Activated naive CD4-positive, alpha-beta T cell treated with anti-CD3 and anti-CD28 coated beads, Interleukin-2, amount 50 U/mL, for 72 hours (primary cell): ENCODE measurements around the gene TK1. TPM values are rescaled to one million over a fixed set of nuclear protein-coding genes. Genes with fewer than 3 reads are reported as not detected.
A peak's percentile ranks its signal among the peaks of the same experiment; 100 is the strongest.

Experiments
- ATAC-seq, 2 donors: fragments of 150-1000 bp; cut with Tn5 transposase; 2 replicates each; pipeline ENCODE4 v1.10.0; 2021; ENCODE audit warnings: mild to moderate bottlenecking in 2 of 2, moderate library complexity in 2 of 2
- DNase-seq, 2 donors: peaks; one replicate each; pipeline ENCODE4 v3.0.0; 2021 to 2022; ENCODE audit warnings: low spot score in 2 of 2
- H3K27ac Mint-ChIP-seq, 2 donors: one replicate each; pipeline ENCODE4 v1.8.0; 2022; ENCODE audit warnings: mild to moderate bottlenecking in 2 of 2, mixed read lengths in 2 of 2
- H3K36me3 Mint-ChIP-seq, 2 donors: one replicate each; pipeline ENCODE4 v1.8.0; 2022; ENCODE audit warnings: mixed read lengths in 2 of 2
- H3K9me3 Mint-ChIP-seq, 2 donors: one replicate each; pipeline ENCODE4 v1.8.0; 2022; ENCODE audit warnings: mixed read lengths in 2 of 2
- total RNA-seq, 2 donors: library from RNA; stranded (reverse); gene quantifications; one replicate each; pipeline ENCODE4 v1.2.3, GENCODE V29; 2022

The TK1 gene
- total RNA-seq, 2 donors from 2014 or later, result 129 to 234 TPM

- peak overlapping the region in 1 of 2 donors; percentile 74 for H3K27ac Mint-ChIP-seq
- peaks cover 37 to 38% of the 10 kb centered on the region in 2 donors for H3K36me3 Mint-ChIP-seq
- DNase-seq (no peak), ATAC-seq (no peak)
- no peaks in the 10 kb centered on the region for H3K9me3 Mint-ChIP-seq
These were observed 50.9 kb downstream of the TK1 start for GRCh38 chr17:78135858-78136500.

DNA sequence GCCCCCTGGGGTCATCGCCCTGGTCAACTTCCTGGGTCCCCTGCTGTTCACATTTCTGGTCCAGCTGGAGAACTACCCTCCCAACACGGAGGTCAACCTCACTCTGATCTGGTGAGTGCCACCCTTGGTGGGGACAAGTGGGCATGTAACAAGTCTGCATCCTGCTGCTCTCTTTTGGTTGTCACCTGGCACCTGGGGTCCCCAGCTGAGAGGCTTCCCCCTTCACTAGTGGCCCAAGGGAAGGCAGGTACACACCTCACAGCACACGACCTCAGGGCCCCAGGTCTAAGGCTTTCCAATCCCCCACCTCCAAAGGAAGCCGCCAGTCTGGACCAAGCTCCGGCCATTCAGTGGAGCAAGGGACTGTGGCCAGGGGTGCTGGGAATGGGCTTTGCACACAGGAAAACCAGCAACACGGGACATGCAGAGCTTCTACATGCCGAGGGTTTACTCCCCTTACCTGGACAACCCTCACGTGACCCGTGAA lies 51.9 kb downstream of the TK1 start:
- Mint-ChIP-seq H3K36me3 (peaks cover 37 to 43% of the 10 kb centered on the region in 2 donors), H3K27ac (no peak overlapping the region), H3K9me3 (no peaks in the 10 kb centered on the region)
- DNase-seq, result no peak
- no peak for ATAC-seq

GRCh38 chr17:78133971-78134898 lies 52.6 kb downstream of the TK1 start:
- peak in 1 of 2 donors; percentile 78 for DNase-seq
- H3K27ac Mint-ChIP-seq, result no peak overlapping the region
- H3K9me3 Mint-ChIP-seq, result no peaks in the 10 kb centered on the region
- peaks cover 36 to 43% of the 10 kb centered on the region in 2 donors for H3K36me3 Mint-ChIP-seq
- ATAC-seq, result peak; percentile 9 to 39

DNA sequence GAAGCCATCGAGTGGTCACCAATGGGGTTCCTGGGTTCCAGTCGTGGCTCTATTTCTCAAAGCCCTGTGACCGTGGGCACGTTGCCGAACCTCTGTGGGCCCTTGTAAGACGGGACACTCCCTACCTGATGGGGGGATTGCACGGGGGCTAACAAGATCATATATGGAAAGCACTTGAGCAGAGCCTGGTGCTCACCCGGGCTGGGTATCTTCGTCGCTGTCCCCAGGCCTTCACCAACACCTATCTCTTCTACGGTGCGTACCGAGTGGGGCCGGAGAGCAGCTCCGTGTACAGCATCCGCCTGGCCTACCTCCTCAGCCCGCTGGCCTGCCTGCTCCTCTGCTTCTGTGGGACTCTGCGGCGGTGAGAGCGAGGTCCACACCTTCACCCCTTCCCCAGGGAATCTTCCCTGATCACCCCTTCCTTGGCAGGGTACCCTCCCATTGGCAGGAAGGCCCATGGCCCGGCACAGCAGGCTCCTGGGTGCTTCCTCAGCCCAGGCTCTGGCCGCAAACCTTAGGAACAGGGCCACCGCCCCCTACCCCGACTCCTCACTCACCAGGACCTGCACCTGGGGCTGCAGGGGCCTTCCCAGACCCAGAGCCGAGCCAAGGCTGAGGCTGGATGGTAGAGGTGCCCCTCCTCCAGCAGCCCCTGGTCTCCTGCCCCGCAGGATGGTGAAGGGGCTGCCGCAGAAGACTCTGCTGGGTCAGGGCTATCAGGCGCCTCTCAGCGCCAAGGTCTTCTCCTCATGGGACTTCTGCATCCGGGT lies 53.5 kb downstream of the TK1 start:
- Mint-ChIP-seq H3K9me3 (no peaks in the 10 kb centered on the region), H3K36me3 (peaks cover 36 to 43% of the 10 kb centered on the region in 2 donors), H3K27ac (no peak overlapping the region)
- no peak for ATAC-seq
- DNase-seq, result no peak

DNA sequence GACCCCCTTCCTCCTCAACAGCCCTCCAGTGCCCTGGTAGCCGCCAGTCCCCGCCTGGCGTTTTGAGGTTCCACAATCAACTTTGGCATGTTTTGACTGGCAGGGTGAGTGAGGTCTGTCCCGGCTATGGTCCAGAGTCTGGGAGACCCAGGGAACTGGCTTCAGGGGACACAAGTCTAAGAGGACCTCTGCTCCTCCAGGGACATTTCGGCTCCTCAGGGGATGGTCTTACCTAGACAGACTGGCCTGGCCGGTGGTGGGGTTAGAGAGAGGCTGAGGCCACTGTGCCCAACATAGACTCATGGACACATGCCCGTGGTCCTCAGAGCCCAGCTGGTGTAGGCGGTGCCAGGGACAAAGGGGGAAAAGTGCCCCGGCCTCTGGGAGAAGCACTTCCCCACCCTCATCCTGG lies 54.1 kb downstream of the TK1 start:
- Mint-ChIP-seq H3K36me3 (peaks cover 36 to 45% of the 10 kb centered on the region in 2 donors), H3K9me3 (no peaks in the 10 kb centered on the region), H3K27ac (peak overlapping the region; percentile 73 to 74)
- DNase-seq, result peak in 1 of 2 donors; percentile 34
- ATAC-seq, result no peak

DNA sequence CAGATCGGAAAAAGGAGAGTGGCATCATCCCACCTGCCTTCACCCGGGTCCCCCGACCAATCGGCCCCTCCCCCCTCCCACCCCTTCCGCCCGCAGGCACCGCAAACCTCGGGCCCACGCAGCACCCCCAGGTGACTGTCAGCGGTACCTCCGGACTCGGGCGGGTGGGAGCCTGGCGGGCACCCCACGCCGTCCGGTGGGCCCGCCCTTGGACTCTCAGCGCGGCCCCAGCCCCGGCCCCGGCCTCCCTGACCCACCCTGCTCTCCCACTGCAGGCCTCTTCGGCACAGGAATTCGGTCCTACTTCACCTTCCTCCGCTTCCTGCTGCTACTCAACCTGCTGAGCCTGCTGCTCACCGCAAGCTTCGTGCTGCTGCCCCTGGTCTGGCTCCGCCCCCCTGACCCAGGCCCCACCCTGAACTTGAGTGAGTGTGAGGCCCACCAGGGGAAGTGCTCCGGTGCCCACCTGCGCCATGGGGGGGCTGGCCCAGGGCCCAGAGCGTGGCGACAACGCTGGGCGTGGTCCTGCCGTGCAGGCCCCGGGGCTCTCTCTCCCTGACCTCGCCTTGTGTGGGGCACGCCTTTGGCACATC lies 54.7 kb downstream of the TK1 start:
- ATAC-seq (peak; percentile 5 to 6), DNase-seq (peak in 1 of 2 donors; percentile 80)
- peak overlapping the region; percentile 73 to 74 for H3K27ac Mint-ChIP-seq
- peaks cover 30 to 46% of the 10 kb centered on the region in 2 donors for H3K36me3 Mint-ChIP-seq
- no peaks in the 10 kb centered on the region for H3K9me3 Mint-ChIP-seq

- DNase-seq (peak in 1 of 2 donors; percentile 58), ATAC-seq (peak; percentile 16 to 18)
- Mint-ChIP-seq H3K36me3 (peaks cover 30 to 40% of the 10 kb centered on the region in 2 donors), H3K9me3 (no peaks in the 10 kb centered on the region), H3K27ac (peak overlapping the region; percentile 95)
These were observed 55.4 kb downstream of the TK1 start for GRCh38 chr17:78131172-78132083.

- H3K9me3 Mint-ChIP-seq, result no peaks in the 10 kb centered on the region
- ATAC-seq (peak; percentile 48 to 49), DNase-seq (peak; percentile 72 to 77)
- peaks cover 23 to 31% of the 10 kb centered on the region in 2 donors for H3K36me3 Mint-ChIP-seq
- peak within 1 kb of the TSS; percentile 95 for H3K27ac Mint-ChIP-seq
These were observed 56.3 kb downstream of the TK1 start, which contains the start of gene TMC8 for GRCh38 chr17:78130437-78131101. Gene TMC8 (plus strand): TSS chr17:78130771. CDS start chr17:78131589, 818 bp downstream.

GRCh38 chr17:78130090-78130436 lies 56.8 kb downstream of the TK1 start:
- DNase-seq (no peak), ATAC-seq (no peak)
- Mint-ChIP-seq H3K27ac (peak overlapping the region; percentile 40 to 95), H3K9me3 (no peaks in the 10 kb centered on the region), H3K36me3 (peaks cover 21 to 27% of the 10 kb centered on the region in 2 donors)

DNA sequence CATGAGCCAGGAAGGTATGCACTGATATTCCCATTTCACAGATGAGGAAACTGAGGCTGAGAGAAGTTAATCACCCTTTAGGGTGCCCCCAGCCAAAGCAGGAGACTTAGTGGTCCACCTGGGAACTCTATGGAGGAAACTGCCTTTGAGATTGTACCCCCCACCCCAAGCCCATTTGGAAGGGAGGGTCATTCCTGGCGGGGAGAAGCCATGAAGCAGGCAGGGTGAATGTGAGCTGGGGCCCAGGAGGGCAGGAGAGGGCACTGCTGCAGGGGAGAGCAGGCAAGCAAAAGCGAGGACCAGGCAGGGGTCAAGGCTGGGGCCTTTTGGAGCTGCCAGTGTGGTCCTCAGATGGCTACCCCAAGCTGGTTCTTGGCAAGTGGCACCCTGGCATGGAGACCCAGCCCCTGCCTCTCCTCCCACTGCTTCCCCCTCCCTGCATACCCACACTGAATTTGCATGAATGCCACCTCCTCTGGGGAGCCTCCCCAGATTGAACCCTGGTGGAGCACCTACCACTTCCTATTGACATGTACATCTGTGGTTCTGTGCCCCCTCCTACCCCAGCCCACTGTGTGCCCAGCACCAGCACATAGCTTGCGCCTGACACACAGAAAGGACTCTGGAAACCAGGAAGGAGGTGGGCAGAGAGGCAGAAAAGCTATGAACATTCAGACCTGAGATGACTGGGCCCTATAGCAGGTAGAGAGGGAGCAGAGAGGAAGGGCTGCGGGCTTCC lies 57.3 kb downstream of the TK1 start:
- no peaks in the 10 kb centered on the region for H3K9me3 Mint-ChIP-seq

GRCh38 chr17:78128551-78129350 lies 58.1 kb downstream of the TK1 start, which contains the start of gene TMC6:
Gene TMC6 (minus strand): TSS chr17:78128755. CDS start chr17:78126832, 1,923 bp downstream.
- H3K27ac Mint-ChIP-seq, result peak within 1 kb of the TSS; percentile 88 to 95
- H3K36me3 Mint-ChIP-seq, result peaks cover 14 to 25% of the 10 kb centered on the region in 2 donors

More for the DNA sequence above, 57.3 kb downstream of the TK1 start:
- ATAC-seq (peak in 1 of 2 donors; percentile 21), DNase-seq (peak in 1 of 2 donors; percentile 74)
- Mint-ChIP-seq H3K27ac (peak overlapping the region; percentile 88 to 95), H3K36me3 (peaks cover 19 to 27% of the 10 kb centered on the region in 2 donors)

DNA sequence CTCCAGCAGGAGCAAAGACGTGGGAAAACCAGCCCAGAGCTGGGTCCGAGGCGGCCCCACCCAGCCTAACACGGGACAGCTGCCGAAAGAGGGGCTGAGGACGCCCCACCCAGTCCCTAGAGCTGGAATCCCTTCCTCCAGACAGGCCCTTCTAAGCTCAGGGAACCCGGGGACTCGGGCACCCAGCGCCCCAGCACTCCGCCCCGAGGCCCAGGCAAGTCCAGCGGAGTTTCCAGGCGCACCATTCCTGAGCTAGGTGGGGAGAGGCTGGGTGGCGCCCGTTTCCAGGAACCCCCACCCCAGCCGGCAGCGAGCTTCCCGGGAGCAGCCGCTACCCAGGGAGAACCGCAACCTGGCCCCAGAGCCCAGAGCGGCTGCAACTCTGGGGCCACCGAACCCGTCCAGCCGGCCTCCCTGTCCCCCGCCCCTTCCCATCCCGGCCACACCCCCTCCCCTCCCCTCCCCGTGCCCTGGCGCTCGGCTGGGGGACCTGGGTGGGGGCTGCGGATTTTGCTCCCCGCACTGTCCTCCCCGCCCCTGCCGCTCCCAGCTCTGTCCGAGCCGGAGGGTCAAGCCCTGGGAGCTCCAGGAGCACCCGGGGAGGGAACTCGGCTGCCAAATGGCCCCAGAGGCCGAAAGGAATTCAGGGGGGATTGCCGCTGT lies 58.8 kb downstream of the TK1 start:
- ATAC-seq, result no peak
- H3K36me3 Mint-ChIP-seq, result peaks cover 14 to 28% of the 10 kb centered on the region in 2 donors
- DNase-seq, result no peak

More at GRCh38 chr17:78128551-78129350, 58.1 kb downstream of the TK1 start, which contains the start of gene TMC6:
- ATAC-seq (peak; percentile 36 to 49), DNase-seq (peak; percentile 66 to 82)
- no peaks in the 10 kb centered on the region for H3K9me3 Mint-ChIP-seq

More for the DNA sequence above, 58.8 kb downstream of the TK1 start:
- Mint-ChIP-seq H3K27ac (peak overlapping the region; percentile 44 to 93), H3K9me3 (no peaks in the 10 kb centered on the region)
